GM12878 (cell line): Measurements from ENCODE around the gene ERCC5. TPM values are rescaled to one million over a fixed set of nuclear protein-coding genes. Genes with fewer than 3 reads are reported as not detected.

ENCODE experiments used
- ATAC-seq: fragments of 200-7000 bp; cut with Tn5 transposase; 3 replicates; pipeline ENCODE4 v1.9.1; 2020; ENCODE audit warnings: mild to moderate bottlenecking, moderate library complexity
- BruUV-seq: library from RNA; stranded (reverse); fragments of 400-500 nt; replicated peaks from 2 replicates; lab custom pipeline; 2021; lab: Mats Ljungman, UMichigan
- CTCF ChIA-PET: fragments of 300-600 bp; sonication (Branson Sonifier 250); formaldehyde crosslinking; extraction: SDS; loops from one replicate; lab custom pipeline; 2021; ENCODE audit warnings: inconsistent platforms; lab: Yijun Ruan, JAX
- POLR2A ChIA-PET: fragments of 350-600 bp; formaldehyde crosslinking; extraction: SDS; loops from one replicate; lab custom pipeline; 2021; ENCODE audit warnings: inconsistent platforms; lab: Charles Lee
- RAD21 ChIA-PET: fragments of 300-600 bp; sonication (Branson Sonifier 250); formaldehyde crosslinking; loops from one replicate; lab custom pipeline; 2023; ENCODE audit warnings: antibody characterized with exemption; ENCODE audit not compliant: unreplicated experiment; lab: Charles Lee
- SMC1A ChIA-PET: fragments of 300-600 bp; sonication (Branson Sonifier 250); formaldehyde crosslinking; loops from one replicate; lab custom pipeline; 2023; ENCODE audit not compliant: unreplicated experiment, uncharacterized antibody; lab: Charles Lee
- DNase-seq: peaks from one replicate; pipeline ENCODE4 v3.0.0-alpha.2; 2011; ENCODE audit warnings: low read depth, low spot score
- FAIRE-seq: peaks from 3 replicates; lab custom pipeline; 2011; peaks lifted over from hg19 to GRCh38; lab: Jason Lieb, UNC
- H2AFZ ChIP-seq: 2 replicates; pipeline ENCODE4 v1.6.0; 2011; ENCODE audit warnings: low read depth, low read length, control low read depth; ENCODE audit not compliant: control insufficient read depth
- H3K27ac ChIP-seq: 2 replicates; pipeline ENCODE4 v1.5.1; 2011; ENCODE audit warnings: control low read depth; ENCODE audit not compliant: control insufficient read depth, insufficient read depth
- H3K27me3 ChIP-seq, 2 experiments: replicated peaks in 1 of 2; 2 replicates each; pipeline versions ENCODE4 v1.6.0 to v1.6.1; 2011; ENCODE audit warnings: low read length in 1 of 2; ENCODE audit not compliant: control insufficient read depth in 2 of 2, insufficient read depth in 2 of 2
- H3K36me3 ChIP-seq, 2 experiments: 2 replicates each; pipeline ENCODE4 v1.5.1; 2011; ENCODE audit warnings: low read length in 1 of 2; ENCODE audit not compliant: control insufficient read depth in 2 of 2, insufficient read depth in 2 of 2
- H3K4me1 ChIP-seq: 2 replicates; pipeline ENCODE4 v1.6.1; 2011; ENCODE audit warnings: mild to moderate bottlenecking, low read length, moderate library complexity, mixed read lengths; ENCODE audit not compliant: control insufficient read depth, insufficient read depth
- H3K4me2 ChIP-seq: 2 replicates; pipeline ENCODE4 v1.6.0; 2011; ENCODE audit warnings: control low read depth; ENCODE audit not compliant: control insufficient read depth, insufficient read depth
- H3K4me3 ChIP-seq: fragments of 200-600 bp; sonication (generic); 2 replicates; pipeline ENCODE4 v1.5.1; 2016
- H3K79me2 ChIP-seq: 2 replicates; pipeline ENCODE4 v1.6.0; 2011; ENCODE audit warnings: low read length; ENCODE audit not compliant: control insufficient read depth, insufficient read depth
- H3K9ac ChIP-seq: 2 replicates; pipeline ENCODE4 v1.8.0; 2011; ENCODE audit warnings: low read length, control low read depth, mixed read lengths; ENCODE audit not compliant: control insufficient read depth, insufficient read depth
- H3K9me3 ChIP-seq: replicated peaks from 3 replicates; pipeline ENCODE4 v1.5.1; 2011; ENCODE audit warnings: mild to moderate bottlenecking, low read length; ENCODE audit not compliant: control insufficient read depth, insufficient read depth
- H4K20me1 ChIP-seq: 2 replicates; pipeline ENCODE4 v1.6.0; 2011; ENCODE audit not compliant: control insufficient read depth, insufficient read depth
- BHLHE40 ChIP-seq, 2 experiments: fragments of 450-650 bp in 1 of 2; IDR thresholded peaks; 2 replicates each; pipeline ENCODE4 v1.6.1; 2011 to 2017; ENCODE audit warnings: low read depth in 2 of 2, borderline replicate concordance in 1 of 2, improper control_type of control experiment in 1 of 2, low read length in 1 of 2, mild to moderate bottlenecking in 1 of 2
- CREM ChIP-seq: IDR thresholded peaks from 2 replicates; pipeline ENCODE4 v1.6.1; 2014; ENCODE audit warnings: antibody characterized with exemption, low read depth
- IKZF2 ChIP-seq, 2 experiments: fragments of 450-650 bp; IDR thresholded peaks; 2 replicates each; pipeline ENCODE4 v1.6.1; 2017; ENCODE audit warnings: mild to moderate bottlenecking in 2 of 2, moderate library complexity in 2 of 2
- JUND ChIP-seq: IDR thresholded peaks from 2 replicates; pipeline ENCODE4 v1.6.1; 2012; ENCODE audit warnings: low read depth, mild to moderate bottlenecking, low read length, improper control_type of control experiment, moderate library complexity
- KDM1A ChIP-seq: fragments of 200-600 bp; sonication (generic); IDR thresholded peaks from 2 replicates; pipeline ENCODE4 v1.6.1; 2016; ENCODE audit warnings: borderline replicate concordance
- NFIC ChIP-seq: IDR thresholded peaks from 2 replicates; pipeline ENCODE4 v1.6.1; 2012; ENCODE audit warnings: low read depth, mild to moderate bottlenecking, inconsistent platforms, low read length, moderate library complexity
- NR2F1 ChIP-seq: fragments of 450-650 bp; conservative IDR thresholded peaks from 2 replicates; pipeline ENCODE4 v1.6.1; 2017; ENCODE audit warnings: mild to moderate bottlenecking
- SMAD1 ChIP-seq: fragments of 450-650 bp; IDR thresholded peaks from 2 replicates; pipeline ENCODE4 v1.6.1; 2018; ENCODE audit warnings: mild to moderate bottlenecking, low read depth; ENCODE audit not compliant: partially characterized antibody
- SMAD5 ChIP-seq: IDR thresholded peaks from 2 replicates; pipeline ENCODE4 v1.6.1; 2016; ENCODE audit warnings: antibody characterized with exemption, low read depth
- USF1 ChIP-seq: IDR thresholded peaks from 2 replicates; pipeline ENCODE4 v1.6.1; 2011; ENCODE audit warnings: borderline replicate concordance, low read depth, mild to moderate bottlenecking, moderate library complexity, mixed read lengths, low read length; ENCODE audit not compliant: insufficient read depth; ENCODE audit errors: extremely low read length
- YBX1 ChIP-seq: fragments of 450-650 bp; IDR thresholded peaks from 2 replicates; pipeline ENCODE4 v1.6.1; 2016; ENCODE audit warnings: antibody characterized with exemption
- ZBTB33 ChIP-seq: fragments of 450-650 bp; IDR thresholded peaks from 2 replicates; pipeline ENCODE4 v1.6.1; 2017; ENCODE audit warnings: mild to moderate bottlenecking
- WGBS: methylation state at CpG from one replicate; pipeline ENCODE4 v1.1.6; 2016; ENCODE audit warnings: low lambda C conversion rate; ENCODE audit not compliant: insufficient replicate concordance, insufficient coverage; ENCODE audit errors: missing lambda C conversion rate; 5-methylcytosine and 5-hydroxymethylcytosine counted together
- in situ Hi-C: fragments of 300-500 bp; cut with MboI; formaldehyde crosslinking; loops from 9 replicates; pipeline ENCODE4 v1.14.3; 2018; ENCODE audit warnings: mixed read lengths
- intact Hi-C: fragments of 100-400 bp; cut with micrococcal nuclease; formaldehyde crosslinking; loops from one replicate; pipeline ENCODE4 v1.14.2; 2022; ENCODE audit not compliant: unreplicated experiment
- polyA plus RNA-seq, 11 experiments: library from polyadenylated mRNA; depleted of rRNA in 4 of 11; unstranded in 6 of 11; stranded (reverse) in 5 of 11; fragments of >200 nt; fragmentation: Nextera tagmentation in 4 of 11; fragmentation: Illumina TruSeq in 1 of 11; extraction: Ambion mirVana in 4 of 11; extraction: Trizol in 1 of 11; gene quantifications; 1 replicate in 1 of 11; 2 replicates in 10 of 11; pipeline versions ENCODE4 v1.2.1 to v1.2.3, GENCODE V29; 2011 to 2016; ENCODE audit warnings: inconsistent platforms in 2 of 11, missing spikeins in 2 of 11, low read depth in 1 of 11
- total RNA-seq, 4 experiments: library from RNA; depleted of rRNA in 3 of 4; stranded (reverse); fragments of >200 nt in 3 of 4; fragmentation: Illumina TruSeq in 1 of 4; extraction: Trizol in 1 of 4; gene quantifications; 2 replicates each; pipeline versions ENCODE4 v1.2.1 to v1.2.3, GENCODE V29; 2013 to 2021

ERCC5 gene
- total and polyA plus RNA-seq, 10 of the 15 experiments (the other 5 are each of a cell fraction or from before 2014, with no cell fraction given) = 11.7 to 59.2 (median 41.6) TPM

GRCh38 chr13:102879793-102880499 lies 34.1 kb downstream of the ERCC5 start:
- ChIA-PET RAD21 (interaction anchor here (1.0 kb wide), 1 partner anchor 10 kb away, joined by 3 read pairs; no protein-coding TSS in a partner anchor), SMC1A (interaction anchor here (1.7 kb wide), 1 partner anchor 10 kb away, joined by 9 read pairs; no protein-coding TSS in a partner anchor), POLR2A (no interaction called here), CTCF (interaction anchor here (3.7 kb wide), 1 partner anchor 10 kb away, joined by 23 read pairs; no protein-coding TSS in a partner anchor)
- H3K27ac ChIP-seq = no peak overlapping the region
- H3K4me2 ChIP-seq = no peak overlapping the region
- no peak overlapping the region for H2AFZ ChIP-seq
- TF ChIP-seq YBX1 (no peak), IKZF2 (IDR thresholded peaks at IDR 0.05) (no peak)
- FAIRE-seq (no peak), ATAC-seq (no peak), DNase-seq (no peak)
- no peak overlapping the region for H3K4me3 ChIP-seq
- intact Hi-C loops = no loop called here
- no TSS peak for BruUV-seq
- H3K27me3 ChIP-seq = no peaks in the 10 kb centered on the region
- H3K9ac ChIP-seq = no peak overlapping the region
- peaks cover 0 to 2% of the 10 kb centered on the region in 2 experiments; a peak in 2 of 4 replicates for H3K36me3 ChIP-seq
- no peaks in the 10 kb centered on the region for H3K9me3 ChIP-seq
- 97% methylated on average over 13 of the region's 13 CpGs for WGBS
- H3K4me1 ChIP-seq = no peaks in the 10 kb centered on the region
- in situ Hi-C loops = no loop called here
- H4K20me1 ChIP-seq = no peaks in the 10 kb centered on the region
- no peaks in the 10 kb centered on the region for H3K79me2 ChIP-seq

- Histone ChIP-seq H3K27me3 (no peaks in the 10 kb centered on the region), H3K36me3 (no peaks in the 10 kb centered on the region), H3K79me2 (no peaks in the 10 kb centered on the region), H3K4me2 (no peak overlapping the region), H3K27ac (no peak overlapping the region), H3K9me3 (no peaks in the 10 kb centered on the region), H2AFZ (no peak overlapping the region), H3K4me3 (no peak overlapping the region), H4K20me1 (no peaks in the 10 kb centered on the region), H3K9ac (no peak overlapping the region), H3K4me1 (no peaks in the 10 kb centered on the region)
- WGBS = 100% methylated on average over 4 of the region's 4 CpGs
- intact Hi-C loops (no loop called here), in situ Hi-C loops (no loop called here)
- BruUV-seq = no TSS peak
- ChIA-PET SMC1A (interaction anchor here (1.4 to 1.7 kb wide), 2 partner anchors 9 to 12 kb away, joined by 4 to 9 read pairs; no protein-coding TSS in a partner anchor), RAD21 (no interaction called here), POLR2A (no interaction called here), CTCF (interaction anchor here (3.7 kb wide), 1 partner anchor 12 kb away, joined by 23 read pairs; no protein-coding TSS in a partner anchor)
- FAIRE-seq = no peak
- DNase-seq = no peak
- no peak for ATAC-seq
- TF ChIP-seq ZBTB33 = no peak
- TF ChIP-seq CREM = no peak
- TF ChIP-seq JUND = no peak
- no peak for TF ChIP-seq BHLHE40 (IDR thresholded peaks at IDR 0.05; ENCODE audit: borderline replicate concordance in 1 of 2, low read depth in 2 of 2, low read length in 1 of 2)
- TF ChIP-seq NR2F1 = no peak
- TF ChIP-seq USF1 = no peak
- TF ChIP-seq SMAD1 = no peak
- TF ChIP-seq KDM1A = no peak
- TF ChIP-seq NFIC = no peak
- TF ChIP-seq YBX1 = no peak
- no peak for TF ChIP-seq SMAD5
Observed at GRCh38 chr13:102881819-102882686, 36.2 kb downstream of the ERCC5 start.
